GM03348 (cell line): ENCODE data around the gene CD22.
"Not testable (repeated sequence)": the region's sequence is repeated elsewhere in the genome, so short reads cannot be mapped to it uniquely, and the experiment has no call there.

Source experiments
- DNase-seq: peaks from one replicate; pipeline ENCODE4 v3.0.0; 2012; ENCODE audit warnings: low spot score

The CD22 gene

DNA sequence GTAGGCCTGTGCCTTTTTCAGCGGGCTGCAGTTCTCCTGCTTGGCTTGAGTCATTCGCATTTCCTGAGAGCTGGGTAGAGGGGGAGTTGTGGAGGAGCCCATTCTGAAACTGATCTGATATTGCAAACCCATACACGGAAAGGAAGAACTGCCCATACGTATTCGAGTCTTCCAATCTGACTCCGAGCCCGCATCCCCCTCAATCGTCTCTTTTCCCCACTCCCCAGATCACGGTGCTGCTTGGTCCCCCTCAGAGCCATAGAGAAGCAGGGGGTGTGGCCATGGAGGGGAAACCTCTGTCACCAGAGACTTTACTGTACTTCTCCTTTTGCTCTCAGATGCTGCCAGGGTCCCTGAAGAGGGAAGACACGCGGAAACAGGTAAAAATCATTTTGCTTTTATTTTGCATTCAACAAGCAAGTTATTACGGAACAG, at the start of gene CD22:
CD22 (plus strand) TSS at position 337 of the 435 bp plus-strand sequence. CDS start 2,854 bp downstream, outside the sequence.
- DNase-seq, result no peak

DNA sequence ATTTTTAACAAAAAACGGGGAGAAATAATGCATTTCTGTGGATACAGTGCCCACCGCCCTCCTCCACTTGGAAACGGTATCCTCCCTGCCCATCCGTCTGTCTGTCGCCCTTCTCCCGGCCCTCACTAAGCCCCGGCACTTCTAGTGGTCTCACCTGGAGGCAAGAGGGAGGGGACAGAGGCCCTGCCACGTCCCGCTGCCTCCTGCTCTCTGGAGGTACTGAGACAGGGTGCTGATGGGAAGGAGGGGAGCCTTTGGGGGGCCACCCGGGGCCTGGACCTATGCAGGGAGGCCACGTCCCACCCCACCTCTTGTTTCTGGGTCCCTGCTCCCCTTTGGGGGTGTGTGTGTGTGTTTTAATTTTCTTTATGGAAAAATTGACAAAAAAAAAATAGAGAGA, 49.6 kb upstream of the CD22 start:
- DNase-seq, result no peak

DNA sequence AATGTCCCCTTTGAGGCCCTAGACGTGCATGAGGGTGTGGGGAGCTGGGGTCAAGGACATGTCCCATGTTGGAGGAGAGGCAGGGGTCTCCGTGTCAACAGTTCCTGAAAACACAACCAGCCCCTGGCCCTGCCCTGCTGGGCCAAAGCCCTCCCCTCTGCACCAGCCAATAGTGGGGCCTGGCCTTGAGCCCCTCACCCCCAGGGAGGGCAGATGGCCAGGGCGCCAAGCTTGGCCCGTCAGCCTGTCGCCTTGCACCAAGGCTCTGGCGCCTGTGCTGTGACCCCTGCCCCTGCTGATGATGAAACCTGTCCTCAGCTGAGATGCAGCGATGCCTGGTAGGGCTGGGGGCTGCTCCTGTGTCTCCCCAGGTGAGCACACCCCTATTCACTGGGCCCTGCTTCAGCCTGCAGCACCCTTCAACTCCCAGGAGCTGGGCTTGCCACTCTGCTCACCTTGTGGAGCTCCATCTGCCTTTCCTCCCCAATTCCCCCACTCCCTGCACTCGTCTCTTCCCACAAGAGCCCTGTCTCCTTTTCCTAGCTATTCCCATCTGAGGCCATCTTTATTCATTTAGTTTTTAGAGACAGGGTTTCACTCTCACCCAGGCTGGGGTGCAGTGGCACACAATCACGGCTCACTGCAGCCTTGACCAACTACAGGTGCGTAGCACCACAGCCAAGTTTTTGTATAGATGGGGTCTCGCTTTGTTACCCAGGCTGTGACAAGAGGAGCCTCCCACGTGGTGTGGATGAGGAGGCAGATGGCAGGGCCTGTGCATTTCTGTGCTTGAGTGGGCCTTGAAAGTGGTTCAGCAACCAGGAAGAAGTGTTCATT, 48.8 kb upstream of the CD22 start:
- DNase-seq, result no peak

DNA sequence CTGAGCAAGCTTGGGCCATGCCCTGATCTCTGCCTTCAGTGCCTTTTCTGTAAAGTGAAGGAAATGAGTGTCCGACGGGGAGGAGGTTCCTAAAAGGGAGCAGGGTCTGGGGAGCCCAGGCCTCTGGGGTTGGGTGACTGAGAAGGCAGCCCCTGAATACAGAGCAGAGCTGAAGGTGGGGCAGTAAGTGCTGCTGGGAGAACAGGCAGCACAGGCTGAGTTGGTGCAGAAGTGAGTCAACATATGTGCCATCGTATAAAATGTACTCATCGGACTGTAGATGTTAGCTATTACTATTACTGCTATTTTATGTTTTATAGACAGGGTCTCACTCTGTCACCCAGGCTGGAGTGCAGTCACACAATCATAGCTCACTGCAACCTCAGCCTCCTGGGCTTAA, 47.7 kb upstream of the CD22 start:
- DNase-seq, result no peak

DNA sequence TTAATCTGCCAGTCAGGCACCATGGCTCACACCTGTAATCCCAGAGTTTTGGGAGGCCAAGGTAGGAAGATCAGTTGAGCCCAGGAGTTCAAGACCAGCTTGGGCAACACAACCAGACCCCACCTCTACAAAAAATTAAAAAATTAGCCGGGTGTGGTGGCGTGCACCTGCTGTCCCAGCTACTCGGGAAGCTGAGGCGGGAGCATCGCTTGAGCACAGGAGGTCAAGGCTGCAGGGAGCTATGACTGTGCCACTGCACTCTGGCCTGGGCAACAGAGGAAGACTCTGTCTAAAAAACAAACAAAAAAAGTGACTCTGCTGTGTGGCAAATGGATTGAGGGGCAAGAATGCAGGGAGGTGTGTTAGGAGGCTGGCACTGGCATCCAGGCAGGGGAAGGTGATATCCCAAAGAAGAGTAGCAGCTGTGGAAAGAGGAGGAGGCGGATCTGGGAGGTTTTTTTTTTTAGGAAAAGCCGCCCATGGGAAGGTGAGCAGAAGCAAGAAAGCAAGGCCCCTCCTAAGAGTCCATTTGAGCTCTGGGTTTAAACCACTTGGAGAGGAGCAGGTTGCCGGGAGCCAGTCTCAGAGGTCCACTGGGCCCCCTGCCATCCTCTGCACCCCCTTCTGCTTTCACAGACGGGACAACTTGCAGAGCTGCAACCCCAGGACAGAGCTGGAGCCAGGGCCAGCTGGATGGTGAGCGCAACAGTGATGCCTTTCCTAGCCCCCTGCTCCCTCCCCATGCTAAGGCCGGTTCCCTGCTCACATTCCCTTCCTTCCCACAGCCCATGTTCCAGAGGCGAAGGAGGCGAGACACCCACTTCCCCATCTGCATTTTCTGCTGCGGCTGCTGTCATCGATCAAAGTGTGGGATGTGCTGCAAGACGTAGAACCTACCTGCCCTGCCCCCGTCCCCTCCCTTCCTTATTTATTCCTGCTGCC, 44.6 kb upstream of the CD22 start:
- no peak for DNase-seq

DNA sequence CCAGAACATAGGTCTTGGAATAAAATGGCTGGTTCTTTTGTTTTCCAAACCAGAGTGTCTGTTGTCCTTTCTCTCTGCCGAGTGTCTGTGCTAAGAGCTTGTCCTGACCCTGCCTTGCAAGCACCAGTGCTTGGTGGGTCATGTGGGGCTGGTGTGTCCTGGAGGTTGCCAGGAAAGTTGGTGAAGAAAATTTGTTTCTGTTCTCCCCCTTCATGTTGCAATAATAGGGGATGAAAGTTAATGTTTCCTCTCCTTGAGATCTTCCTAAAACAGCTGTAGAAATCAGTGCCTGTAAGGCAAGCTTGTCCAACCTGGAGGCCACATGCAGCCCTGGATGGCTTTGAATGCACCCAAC, 43.9 kb upstream of the CD22 start:
- DNase-seq, result no peak

DNA sequence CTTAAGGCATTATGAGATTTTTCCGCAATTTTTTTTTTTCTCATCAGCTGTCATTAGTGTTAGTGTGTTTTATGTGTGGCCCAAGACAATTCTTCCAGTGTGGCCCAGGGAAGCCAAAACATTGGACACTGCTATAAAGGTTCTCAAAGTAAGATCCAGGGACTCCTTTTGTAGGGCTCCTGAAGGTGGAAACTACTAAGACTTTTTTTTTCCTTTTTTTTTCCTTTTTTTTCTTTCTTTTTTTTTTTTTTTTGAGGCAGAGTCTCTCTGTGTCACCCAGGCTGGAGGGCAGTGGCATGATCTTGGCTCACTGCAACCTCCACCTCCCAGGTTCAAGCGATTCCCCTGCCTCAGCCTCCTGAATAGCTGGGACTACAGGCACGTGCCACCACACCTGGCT, 43.5 kb upstream of the CD22 start:
- not testable (repeated sequence) for DNase-seq

DNA sequence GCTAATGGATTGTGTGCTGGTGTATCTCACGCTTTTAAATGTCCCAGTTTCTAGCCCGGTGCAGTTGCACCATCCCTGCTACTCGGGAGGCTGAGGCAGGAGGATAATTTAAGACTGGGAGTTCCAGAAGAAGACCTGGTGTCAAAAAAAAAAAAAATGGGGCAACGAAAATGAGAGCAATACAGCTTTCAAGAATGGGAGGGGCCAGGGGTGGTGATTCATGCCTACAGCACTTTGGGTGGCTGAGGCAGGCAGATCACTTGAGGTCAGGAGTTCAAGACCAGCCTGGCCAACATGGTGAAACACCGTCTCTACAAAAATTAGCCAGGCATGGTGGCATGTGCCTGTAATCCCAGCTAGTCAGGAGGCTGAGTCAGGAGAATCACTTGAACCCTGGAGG, 42.9 kb upstream of the CD22 start:
- DNase-seq, result not testable (repeated sequence)

DNA sequence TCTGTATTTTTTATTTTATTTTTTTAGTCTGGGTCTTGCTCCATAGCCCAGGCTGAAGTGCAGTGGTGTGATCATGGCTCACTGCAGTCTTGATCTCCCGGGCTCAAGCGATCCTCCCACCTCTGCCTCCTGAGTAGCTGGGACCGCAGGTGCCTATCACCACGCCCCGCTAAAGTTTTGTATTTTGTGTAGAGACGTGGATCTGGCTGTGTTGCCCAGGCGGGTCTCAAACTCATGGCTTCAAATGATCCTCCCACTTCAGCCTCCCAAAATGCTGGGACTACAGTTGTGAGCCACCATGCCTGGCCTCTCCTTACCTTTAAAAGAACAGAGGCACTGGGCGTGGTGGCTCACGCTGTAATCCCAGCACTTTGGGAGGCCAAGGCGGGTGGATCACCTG, 41.3 kb upstream of the CD22 start:
- no peak for DNase-seq

DNA sequence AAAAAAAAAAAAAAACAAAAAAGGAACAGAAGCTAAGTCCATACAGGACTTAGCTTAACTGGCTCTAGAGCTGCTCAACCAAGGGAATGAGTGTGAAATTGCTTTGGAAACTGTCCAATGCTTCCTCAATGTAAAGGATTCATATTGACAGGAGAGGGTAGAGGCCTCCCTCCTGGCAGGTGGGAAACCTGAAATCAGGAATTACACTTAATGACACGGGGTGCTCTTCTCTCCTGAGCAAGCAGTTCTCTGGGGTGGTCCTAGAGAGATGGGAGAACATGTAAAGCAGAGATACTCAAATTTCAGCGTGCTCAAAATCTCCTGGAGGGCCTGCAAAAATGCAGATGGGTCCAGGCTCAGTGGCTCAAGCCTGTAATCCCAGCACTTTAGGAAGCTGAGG, 40.7 kb upstream of the CD22 start:
- DNase-seq, result no peak

DNA sequence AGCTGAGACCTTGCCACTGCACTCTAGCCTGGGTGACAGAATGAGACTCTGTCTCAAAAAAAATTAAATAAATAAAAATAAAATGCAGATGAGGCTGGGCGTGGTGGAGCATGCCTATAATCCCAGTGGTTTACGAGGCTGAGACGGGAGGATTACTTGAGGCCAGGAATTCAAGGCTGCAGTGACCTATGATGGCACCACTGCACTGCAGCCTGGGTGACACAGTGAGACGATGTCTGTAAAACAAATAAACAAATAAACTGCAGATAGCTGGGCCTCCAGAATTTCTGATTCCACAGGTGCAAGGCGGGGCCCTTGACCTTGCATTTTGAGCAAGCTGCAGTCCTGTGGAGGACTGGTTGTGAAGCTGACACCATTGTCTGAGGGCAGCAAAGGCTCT, 40.1 kb upstream of the CD22 start:
- no peak for DNase-seq

DNA sequence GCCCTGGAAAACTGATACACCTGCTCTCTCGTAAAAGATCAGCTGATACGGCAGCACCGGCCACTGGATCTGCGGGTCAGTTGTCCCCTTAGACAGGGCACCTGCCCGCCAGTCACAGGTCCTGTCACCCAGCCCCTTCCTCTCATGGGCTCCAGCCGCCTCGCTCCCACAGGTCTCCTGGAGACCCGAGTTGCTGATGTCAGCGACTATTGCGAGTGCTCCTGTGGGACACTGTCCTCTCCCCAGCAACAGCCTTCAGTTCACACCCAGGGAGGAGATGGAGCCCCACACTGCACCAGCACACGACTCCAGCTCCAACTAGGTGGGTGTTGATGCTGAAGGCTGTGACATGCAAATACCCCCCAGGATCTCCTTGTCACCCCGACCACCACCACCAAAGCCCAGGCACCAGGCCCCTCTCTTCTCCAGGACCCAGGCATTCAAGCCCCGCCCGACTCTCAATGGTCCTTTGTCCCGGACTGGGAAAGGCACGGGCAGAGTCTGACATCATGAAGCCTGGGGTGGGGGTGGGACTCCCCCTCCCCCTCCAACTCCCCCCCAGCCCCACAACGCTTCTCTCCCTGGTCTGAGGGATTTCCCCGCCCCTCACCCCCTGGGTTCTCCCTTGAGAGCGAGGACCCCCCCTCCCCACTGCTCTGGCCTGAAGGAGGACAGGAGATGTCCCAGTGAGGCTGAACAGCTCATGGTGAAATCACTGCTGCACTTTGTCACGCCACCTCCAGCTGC, 38.4 kb upstream of the CD22 start:
- no peak for DNase-seq

DNA sequence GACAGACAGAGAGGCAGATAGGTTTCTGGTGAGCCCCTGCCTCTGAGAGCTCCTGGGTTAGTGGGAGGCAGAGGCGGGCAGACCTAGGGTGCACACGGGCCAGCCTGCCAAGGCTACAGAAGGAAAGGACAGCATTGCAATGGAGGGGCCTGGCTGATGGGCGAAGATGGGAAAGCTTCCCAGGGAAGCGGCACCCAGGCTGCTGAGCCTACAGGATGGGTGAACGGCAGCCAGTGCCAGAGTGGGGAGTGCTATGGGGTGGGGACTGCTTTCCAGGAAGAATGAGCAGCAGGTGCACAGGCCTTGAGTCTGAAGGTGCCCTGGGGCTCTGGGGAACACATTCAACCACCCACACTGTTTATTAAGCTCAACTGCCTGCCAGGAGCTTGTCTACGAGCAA, 37.7 kb upstream of the CD22 start:
- no peak for DNase-seq

DNA sequence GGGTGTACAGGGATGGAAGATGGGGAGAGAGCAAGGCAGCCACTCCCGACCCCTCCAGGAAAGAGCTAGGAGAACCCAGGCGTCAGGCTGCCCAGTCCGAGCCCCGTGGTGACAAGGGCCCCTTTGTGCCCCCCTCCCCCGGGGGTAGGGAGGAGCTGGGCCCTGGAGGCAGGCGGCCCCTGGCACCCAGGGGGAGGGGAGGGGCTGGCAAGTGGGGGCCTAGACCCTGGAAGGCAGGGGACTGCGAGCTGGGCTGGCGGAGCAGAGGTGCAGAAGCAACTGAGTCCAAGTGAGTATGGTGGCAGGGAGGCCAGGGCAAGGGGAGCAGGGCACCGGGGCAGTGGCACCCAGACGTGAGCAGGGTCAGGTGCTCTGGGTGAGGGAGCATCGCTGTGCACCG, 37.1 kb upstream of the CD22 start, which contains the start of gene MAG:
MAG (plus strand) TSS at position 246 of the 400 bp plus-strand sequence. CDS start 3,248 bp downstream, outside the sequence.
- DNase-seq, result no peak

DNA sequence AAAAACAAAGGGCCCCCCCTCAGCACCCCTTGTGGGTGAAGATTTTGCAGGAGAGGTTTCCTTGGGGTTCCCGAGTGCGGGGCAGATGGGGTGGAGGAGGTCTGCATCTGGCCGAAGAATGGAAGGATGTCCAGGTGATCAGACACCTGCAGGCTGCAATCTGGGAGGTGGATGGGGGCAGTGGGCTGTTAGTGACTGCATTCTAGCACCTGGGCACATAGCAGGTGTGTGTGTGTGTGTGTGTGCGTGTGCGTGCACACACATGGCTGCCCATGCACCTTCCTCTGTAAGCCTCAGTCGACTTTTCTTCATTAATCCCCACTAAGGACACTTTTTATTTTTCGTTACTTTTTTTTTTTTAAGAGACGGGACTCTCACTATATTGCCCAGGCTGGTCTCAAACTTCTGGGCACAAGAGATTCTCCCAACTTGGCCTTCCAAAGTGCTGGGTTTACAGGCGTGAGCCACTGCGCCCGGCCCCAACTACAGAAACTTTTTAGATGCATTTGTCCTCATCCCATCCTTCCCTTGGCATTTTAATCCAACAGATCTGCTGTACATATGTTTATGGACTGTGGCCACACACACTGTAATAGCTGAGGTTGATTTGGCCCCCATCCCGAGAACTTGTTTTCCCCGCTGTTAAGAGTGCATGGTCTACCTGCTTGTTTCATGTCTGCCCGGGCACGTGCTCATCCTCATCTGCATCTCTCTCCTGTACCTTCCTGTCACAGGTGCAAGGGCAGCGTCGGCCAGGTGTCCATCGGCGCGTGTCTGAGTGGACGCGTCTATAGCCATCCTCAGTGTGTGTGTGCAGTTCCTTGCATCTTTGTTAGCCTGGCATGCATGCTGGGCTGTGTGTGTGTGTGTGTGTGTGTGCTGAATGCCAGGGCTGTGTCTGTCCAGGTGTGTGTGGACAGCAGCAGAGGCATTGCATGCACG, 36.3 kb upstream of the CD22 start:
- DNase-seq, result no peak

DNA sequence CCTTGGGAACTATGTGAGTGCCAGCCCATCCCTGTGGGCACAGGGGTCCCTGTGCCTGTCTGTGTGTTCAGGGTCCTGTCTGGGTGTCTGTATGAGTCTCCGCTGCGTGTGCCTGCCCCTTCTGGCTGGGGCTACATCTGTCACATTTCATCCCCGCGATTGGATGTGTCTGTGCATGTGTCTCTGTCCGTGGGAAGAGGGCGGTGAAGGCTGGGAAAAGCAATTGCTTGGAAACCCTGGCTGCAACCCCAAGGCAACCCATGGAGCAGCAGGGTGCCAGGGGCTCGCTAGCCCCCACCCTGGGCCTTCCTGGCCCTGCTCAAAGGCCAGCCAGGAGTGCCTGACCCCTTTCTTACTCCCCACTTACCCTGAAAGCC, 35.6 kb upstream of the CD22 start:
- DNase-seq, result no peak

DNA sequence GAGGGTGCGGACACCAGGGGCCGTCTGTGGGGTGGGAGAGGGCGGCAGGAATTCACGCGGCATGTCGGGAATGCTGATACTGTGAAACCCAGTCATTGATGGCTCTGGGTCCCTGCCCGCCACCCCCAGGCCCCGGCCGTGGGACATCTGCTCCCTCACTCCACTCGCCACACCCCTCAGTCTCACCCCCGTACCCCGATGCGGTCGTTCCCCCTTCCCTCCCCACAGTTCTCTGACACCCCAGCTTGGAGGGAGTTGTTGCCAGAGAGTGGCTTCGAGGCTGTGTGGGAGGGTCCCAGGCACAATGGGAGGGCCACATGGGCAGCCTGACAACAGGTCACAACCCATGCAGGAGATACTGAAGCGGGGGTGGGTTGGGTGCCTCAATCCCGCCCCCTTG, 35.2 kb upstream of the CD22 start:
- no peak for DNase-seq

DNA sequence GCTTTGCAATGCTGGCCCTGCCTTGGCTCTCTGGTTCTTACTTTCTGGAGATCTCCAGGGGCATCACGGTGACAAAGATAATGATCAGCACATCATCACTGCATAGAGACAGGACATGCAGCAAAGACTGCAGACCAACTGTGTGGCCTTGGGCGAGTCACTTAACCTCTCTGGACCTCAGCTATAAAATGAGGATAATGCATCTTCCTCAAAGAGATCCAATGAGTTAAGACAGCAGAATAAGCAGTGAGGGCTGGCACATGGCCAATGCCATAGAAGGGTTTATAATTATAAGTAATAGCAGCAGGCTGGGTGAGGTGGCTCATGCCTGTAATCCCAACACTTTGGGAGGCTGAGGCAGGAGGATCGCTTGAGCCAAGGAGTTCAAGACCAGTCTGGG, 34.7 kb upstream of the CD22 start:
- DNase-seq, result no peak

DNA sequence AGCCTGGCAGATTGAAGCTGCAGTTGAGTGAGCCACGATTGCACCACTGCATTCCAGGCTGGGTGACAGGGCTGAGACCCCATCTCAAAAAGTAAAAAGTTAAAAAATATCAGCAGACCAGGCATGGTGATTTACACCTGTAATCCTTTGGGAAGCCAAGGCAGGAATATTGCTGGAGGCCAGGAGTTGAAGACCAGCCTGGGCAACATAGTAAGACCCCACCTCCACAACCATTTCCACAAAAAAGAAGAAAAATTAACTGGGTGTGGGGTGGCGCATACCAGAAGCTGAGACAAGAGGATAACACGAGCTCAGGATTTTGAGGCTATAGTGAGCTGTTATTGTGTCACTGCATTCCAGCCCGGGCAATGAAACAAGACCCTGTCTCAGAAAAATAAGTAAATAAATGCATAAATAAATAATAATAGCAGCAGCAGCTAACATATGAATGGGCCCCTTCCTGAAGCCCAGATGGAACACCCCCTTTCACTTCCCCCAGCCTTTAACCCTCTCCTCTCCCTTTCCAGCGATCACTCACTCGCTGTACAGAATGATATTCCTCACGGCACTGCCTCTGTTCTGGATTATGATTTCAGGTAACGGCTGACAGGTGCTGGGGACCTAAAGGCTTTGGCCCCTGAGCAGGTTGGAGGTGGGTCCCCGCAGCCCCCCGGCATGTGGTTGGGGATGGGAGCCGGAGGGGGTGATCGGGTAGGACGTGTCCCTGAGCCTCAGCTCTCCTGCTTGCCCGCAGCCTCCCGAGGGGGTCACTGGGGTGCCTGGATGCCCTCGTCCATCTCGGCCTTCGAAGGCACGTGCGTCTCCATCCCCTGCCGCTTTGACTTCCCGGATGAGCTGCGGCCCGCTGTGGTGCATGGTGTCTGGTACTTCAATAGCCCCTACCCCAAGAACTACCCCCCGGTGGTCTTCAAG, 33.9 kb upstream of the CD22 start:
- no peak for DNase-seq
